B cell (primary cell): ENCODE measurements around the gene SERPINE3.

Experiments
- CTCF ChIP-seq: fragments of 200-600 bp; IDR thresholded peaks from one replicate; pipeline ENCODE4 v1.8.0; 2022; ENCODE audit warnings: antibody characterized with exemption, mild to moderate bottlenecking
- EZH2 ChIP-seq: IDR thresholded peaks from 2 replicates; pipeline ENCODE4 v1.6.1; 2012; ENCODE audit warnings: borderline replicate concordance, low read depth, mild to moderate bottlenecking, moderate library complexity, low read length; ENCODE audit not compliant: insufficient read depth, poor library complexity, severe bottlenecking

DNA sequence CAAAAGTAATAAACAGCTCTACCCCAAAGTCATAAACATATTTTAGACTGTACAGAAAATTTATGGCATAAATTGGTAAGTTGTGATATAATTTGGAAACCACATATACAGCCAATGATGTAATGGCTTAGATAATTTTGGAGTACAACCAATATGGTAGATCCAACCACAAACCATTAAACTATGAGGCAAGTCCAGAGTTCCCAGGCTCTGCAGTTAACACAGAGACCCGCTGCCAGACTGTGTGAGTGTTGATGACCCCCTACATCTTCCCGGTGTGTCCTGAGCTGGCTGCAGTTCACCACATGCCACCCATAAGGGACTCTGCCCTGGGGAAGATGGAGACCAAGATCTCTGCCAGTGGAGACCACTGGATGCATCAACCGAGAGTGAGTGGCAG is 9.9 kb upstream of the SERPINE3 start:
- TF ChIP-seq CTCF (no peak), EZH2 (no peak)
